Tibial artery (tissue), 4 donors: ENCODE data around the gene COMMD1.

Experiments used
- DNase-seq, 2 donors: peaks; one replicate each; pipeline ENCODE4 v3.0.0-alpha.2; 2019
- H3K27ac ChIP-seq, 2 donors: fragments of 200-600 bp; sonication (generic) in 1 of 2; 1 replicate in 1 of 2; 2 replicates in 1 of 2; pipeline ENCODE4 v1.5.1; 2018 to 2019; ENCODE audit warnings: mild to moderate bottlenecking in 1 of 2
- H3K27me3 ChIP-seq, 2 donors: fragments of 200-600 bp; sonication (generic) in 1 of 2; one replicate each; pipeline versions ENCODE4 v1.5.1 to v1.6.0; 2016 to 2019
- H3K36me3 ChIP-seq, 3 donors: fragments of 200-600 bp; sonication (generic) in 2 of 3; one replicate each; pipeline ENCODE4 v1.5.1; 2016 to 2019; ENCODE audit warnings: mild to moderate bottlenecking in 2 of 3
- H3K4me1 ChIP-seq, 4 donors: fragments of 200-600 bp; sonication (generic) in 2 of 4; 1 replicate in 3 of 4; 2 replicates in 1 of 4; pipeline ENCODE4 v1.5.1; 2016 to 2019
- H3K4me3 ChIP-seq, 2 donors: fragments of 200-600 bp; sonication (generic) in 1 of 2; 1 replicate in 1 of 2; 2 replicates in 1 of 2; pipeline ENCODE4 v1.5.1; 2018 to 2019; ENCODE audit warnings: mild to moderate bottlenecking in 2 of 2
- H3K9me3 ChIP-seq, 3 donors: fragments of 200-600 bp; sonication (generic) in 1 of 3; one replicate each; pipeline ENCODE4 v1.5.1; 2016 to 2019
- CTCF ChIP-seq, 2 experiments: fragments of 200-600 bp in 1 of 2; fragments of 450-650 bp in 1 of 2; IDR thresholded peaks; one replicate each; pipeline ENCODE4 v1.5.1; 2017 to 2019; ENCODE audit warnings: antibody characterized with exemption in 2 of 2, mild to moderate bottlenecking in 1 of 2, moderate library complexity in 1 of 2
- intact Hi-C: fragments of 100-400 bp; cut with DNase I; formaldehyde crosslinking; loops from one replicate; pipeline ENCODE4 v1.15.0; 2023; ENCODE audit warnings: low total_unique reads

COMMD1 gene

DNA sequence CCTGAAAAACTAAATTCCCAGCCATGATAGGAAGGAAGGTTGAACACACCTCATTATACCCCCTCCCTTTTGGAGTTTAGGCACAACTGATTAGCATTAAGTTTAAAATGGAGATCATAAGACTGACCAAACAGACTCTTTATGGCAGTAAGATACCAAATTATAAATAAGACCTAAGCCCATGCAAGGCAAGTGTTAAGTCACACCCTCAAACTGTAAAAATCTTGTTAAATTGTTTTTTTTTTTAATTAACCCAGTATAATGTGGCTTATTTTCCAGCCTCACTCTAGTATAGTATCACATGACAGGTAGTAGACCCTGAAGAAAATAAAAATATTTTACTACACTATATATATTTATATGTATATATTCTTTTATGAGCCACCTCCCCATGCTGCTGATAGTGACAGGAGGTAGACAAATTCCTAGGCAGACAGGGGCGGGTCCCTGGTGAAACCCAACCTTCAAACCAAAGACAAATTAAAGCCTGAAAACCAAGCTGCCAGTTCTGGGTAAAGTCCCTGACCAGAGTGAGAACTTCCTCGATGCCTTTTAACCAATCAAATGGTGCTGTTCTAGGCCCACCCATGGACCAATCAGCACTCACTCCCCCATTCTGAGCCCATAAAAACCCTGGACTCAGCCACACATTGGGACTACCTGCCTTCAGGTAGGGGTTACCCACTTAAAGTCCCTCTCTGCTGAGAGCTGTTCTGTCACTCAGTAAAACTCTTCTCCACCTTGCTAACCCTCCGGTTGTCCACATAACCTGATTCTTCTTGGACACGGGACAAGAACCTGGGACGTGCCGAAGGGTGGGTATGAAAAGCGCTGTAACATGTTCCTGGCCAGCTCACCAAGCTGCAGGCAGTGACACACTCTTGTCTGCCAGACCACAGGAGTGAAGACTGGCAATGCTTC is 166.5 kb downstream of the COMMD1 start:
- Histone ChIP-seq H3K36me3 (peaks cover 0 to 7% (median 6%) of the 10 kb centered on the region in 3 donors), H3K27ac (no peak overlapping the region), H3K4me3 (no peak overlapping the region), H3K9me3 (peaks cover 0 to 3% (median 0%) of the 10 kb centered on the region in 3 donors), H3K4me1 (peaks cover 0 to 8% (median 1%) of the 10 kb centered on the region in 4 donors), H3K27me3 (no peaks in the 10 kb centered on the region)
- intact Hi-C loops = loop anchor here (10.0 kb wide), 1 partner anchor 57 kb away; no protein-coding TSS in a partner anchor
- DNase-seq = no peak
- no peak for TF ChIP-seq CTCF (IDR thresholded peaks at IDR 0.05)

DNA sequence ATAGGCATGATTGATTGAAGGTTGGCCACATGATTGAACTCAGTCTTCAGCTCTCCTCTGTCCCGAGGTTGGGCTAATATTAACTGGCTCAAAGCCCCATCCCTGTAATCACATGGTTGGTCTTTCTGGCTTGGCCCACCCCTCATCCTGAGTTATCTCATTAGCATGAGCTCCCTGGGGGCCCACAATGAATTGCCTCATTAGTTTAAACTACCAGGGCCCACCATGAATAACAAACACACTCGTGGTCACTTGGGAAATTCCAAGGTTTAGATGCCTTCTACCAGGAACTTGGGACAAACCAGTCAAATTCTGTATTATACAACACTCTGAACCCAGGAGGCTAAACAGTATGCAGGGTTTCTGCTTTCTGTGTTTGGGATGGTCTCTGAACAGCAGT is 168.8 kb downstream of the COMMD1 start:
- intact Hi-C loops = loop anchor here (10.0 kb wide), 1 partner anchor 59 kb away; no protein-coding TSS in a partner anchor
- no peak for DNase-seq
- Histone ChIP-seq H3K27me3 (no peaks in the 10 kb centered on the region), H3K4me3 (no peak overlapping the region), H3K36me3 (peaks cover 0 to 7% (median 6%) of the 10 kb centered on the region in 3 donors), H3K27ac (no peak overlapping the region), H3K9me3 (peaks cover 0 to 3% (median 0%) of the 10 kb centered on the region in 3 donors), H3K4me1 (peaks cover 0 to 18% (median 1%) of the 10 kb centered on the region in 4 donors)
- no peak for TF ChIP-seq CTCF (IDR thresholded peaks at IDR 0.05)

GRCh38 chr2:62076980-62077638 is 171.6 kb downstream of the COMMD1 start:
- intact Hi-C loops = loop anchor here (10.0 kb wide), 1 partner anchor 62 kb away; no protein-coding TSS in a partner anchor
- H3K27ac ChIP-seq = peak overlapping the region in 1 of 2 donors; percentile 48

GRCh38 chr2:62084801-62085200 is 179.3 kb downstream of the COMMD1 start:
- Histone ChIP-seq H3K4me3 (no peak overlapping the region), H3K9me3 (no peaks in the 10 kb centered on the region), H3K4me1 (peaks cover 0 to 40% (median 5%) of the 10 kb centered on the region in 4 donors), H3K27me3 (no peaks in the 10 kb centered on the region), H3K36me3 (no peaks in the 10 kb centered on the region), H3K27ac (no peak overlapping the region)
- TF ChIP-seq CTCF (IDR thresholded peaks at IDR 0.05) = no peak
- intact Hi-C loops = no loop called here
- no peak for DNase-seq

More at GRCh38 chr2:62076980-62077638, 171.6 kb downstream of the COMMD1 start:
- H3K4me3 ChIP-seq = no peak overlapping the region
- H3K4me1 ChIP-seq = peaks cover 0 to 39% (median 0%) of the 10 kb centered on the region in 4 donors
- no peak for TF ChIP-seq CTCF (IDR thresholded peaks at IDR 0.05)
- peaks cover 0 to 7% (median 6%) of the 10 kb centered on the region in 3 donors for H3K36me3 ChIP-seq
- peaks cover 0 to 3% (median 0%) of the 10 kb centered on the region in 3 donors for H3K9me3 ChIP-seq
- no peak for DNase-seq
- H3K27me3 ChIP-seq = no peaks in the 10 kb centered on the region

DNA sequence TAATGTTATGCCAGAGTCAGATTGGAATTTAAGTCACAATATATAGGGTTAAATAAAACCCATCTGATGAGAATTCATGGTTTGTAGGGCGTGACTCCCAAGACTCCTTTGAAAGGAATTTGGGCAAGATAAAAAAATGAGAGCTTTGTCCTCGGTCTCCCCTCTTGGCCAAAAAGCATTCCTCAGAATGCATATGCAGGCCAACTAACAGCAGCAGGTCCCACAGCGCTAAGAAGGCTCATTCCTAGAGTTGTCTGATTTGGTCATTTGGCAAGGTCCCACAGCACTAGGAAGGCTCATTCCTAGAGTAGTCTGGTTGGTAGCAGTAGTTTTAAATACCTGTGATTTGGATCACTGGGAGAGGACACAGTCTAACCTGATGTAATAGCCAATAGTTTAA is 184.2 kb downstream of the COMMD1 start:
- DNase-seq = no peak
- Histone ChIP-seq H3K27ac (no peak overlapping the region), H3K4me1 (peaks cover 0 to 15% (median 5%) of the 10 kb centered on the region in 4 donors), H3K4me3 (no peak overlapping the region), H3K27me3 (no peaks in the 10 kb centered on the region), H3K9me3 (no peaks in the 10 kb centered on the region), H3K36me3 (no peaks in the 10 kb centered on the region)
- intact Hi-C loops = no loop called here
- TF ChIP-seq CTCF (IDR thresholded peaks at IDR 0.05) = no peak
